Measurements from ENCODE around the gene PHACTR1.
"Not testable (repeated sequence)": the region's sequence is repeated elsewhere in the genome, so short reads cannot be mapped to it uniquely, and the experiment has no call there.

Gene PHACTR1

DNA sequence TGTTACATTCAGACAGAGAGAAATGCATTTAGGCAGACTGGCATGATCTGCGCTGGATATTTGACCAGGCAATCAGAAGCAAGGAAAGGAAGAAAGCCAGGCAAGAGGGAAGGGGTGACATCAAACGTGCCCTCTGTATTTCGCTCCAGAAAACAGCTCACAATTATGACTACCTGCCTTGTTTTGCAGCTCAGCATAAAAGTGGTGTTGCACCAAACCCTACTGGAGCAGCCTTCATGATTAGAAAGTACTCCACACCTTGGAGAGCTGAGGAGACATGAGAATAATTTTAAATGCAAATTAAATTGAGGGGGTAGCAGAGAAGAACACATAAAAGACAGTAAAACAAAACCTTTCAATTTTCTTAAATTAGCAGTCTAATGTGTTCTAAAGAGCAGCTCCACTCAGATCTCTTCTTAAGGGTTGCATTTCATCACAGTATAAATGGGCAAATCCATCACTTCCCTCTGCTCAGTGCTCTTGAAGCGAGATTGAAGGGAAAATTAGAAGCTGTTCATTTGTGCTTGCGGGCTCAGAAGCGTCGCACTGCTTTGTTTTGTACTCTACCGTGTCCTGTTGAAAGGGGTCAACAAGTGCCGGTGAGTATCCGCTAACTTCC is at the start of gene PHACTR1:
PHACTR1 (plus strand) TSS at position 470 of the 619 bp plus-strand sequence.
- no peak for DNase-seq (ENCODE audit: low read depth)

DNA sequence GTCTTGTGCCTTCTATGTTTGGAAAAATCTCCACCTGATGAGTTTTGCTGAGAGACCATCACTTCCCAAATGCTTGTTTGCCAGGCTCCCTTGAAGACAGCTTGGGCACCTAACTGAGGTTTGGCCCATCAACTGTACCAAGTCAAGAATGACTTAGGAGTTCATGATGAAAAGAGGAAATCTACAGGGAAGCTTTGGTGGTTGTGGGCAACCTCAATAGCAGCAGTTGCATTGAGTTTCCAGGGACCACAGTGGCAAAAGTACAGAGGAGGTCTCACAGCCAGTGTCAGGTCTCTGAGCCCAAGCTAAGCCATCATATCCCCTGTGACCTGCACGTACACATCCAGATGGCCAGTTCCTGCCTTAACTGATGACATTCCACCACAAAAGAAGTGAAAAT is 49.7 kb upstream of the PHACTR1 start:
- DNase-seq (ENCODE audit: low read depth), result no peak

DNA sequence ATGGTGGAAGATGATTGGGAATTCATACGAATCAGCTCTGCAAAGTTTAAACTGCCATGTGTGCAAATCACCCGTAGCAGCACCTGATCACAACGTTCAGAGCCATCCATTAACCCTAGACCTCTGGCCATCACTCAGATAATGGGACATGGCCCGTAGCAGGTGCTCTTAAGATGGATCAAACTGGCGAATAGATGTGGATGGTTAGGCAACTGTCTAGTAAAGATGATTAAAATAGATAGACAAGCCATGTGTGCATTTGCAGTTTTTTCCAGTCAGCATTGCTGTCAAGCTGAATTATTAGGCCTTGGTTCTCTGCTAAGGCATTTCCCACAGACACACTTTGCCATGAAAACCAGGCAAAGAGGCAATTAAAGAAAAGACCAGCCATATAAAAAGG is 40.6 kb upstream of the PHACTR1 start:
- no peak for DNase-seq (ENCODE audit: low read depth)

DNA sequence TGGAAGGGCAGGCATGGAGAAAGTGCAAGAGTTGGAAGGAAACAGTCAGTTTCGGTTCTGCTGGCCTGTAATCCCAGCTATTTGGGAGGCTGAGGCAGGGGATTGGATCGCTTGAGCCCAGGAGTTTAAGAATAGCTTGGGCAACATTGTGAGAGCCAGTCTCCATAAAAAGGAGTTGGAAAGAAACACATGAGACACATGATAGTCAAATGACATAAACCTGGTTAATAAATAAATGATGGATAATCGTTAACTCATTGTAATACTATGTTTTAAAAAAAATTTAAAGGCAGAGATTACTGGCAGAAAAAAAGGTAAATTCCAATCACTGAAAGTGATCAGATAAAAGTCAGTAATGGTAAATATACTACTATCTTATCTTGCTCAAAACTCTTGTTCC is 37.2 kb upstream of the PHACTR1 start:
- no peak for DNase-seq (ENCODE audit: low read depth)

DNA sequence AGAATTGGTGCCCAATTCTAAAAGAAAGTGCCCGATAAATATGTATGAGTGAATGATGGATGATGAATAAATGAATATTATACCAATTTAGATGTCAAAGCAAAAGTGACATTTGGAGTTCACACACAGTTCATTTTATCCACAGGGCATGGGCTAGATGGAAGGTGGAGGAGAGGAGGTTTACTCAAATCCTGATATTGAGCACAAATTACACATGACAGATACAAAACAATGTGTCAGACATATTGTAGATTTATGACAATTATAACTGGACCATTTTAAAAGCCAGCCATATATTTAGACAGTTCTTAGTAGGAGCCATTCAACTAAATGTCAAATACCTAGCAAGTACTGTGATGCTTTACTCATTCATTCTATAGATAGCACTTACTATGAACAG is 23.4 kb upstream of the PHACTR1 start:
- no peak for DNase-seq (ENCODE audit: low read depth)

DNA sequence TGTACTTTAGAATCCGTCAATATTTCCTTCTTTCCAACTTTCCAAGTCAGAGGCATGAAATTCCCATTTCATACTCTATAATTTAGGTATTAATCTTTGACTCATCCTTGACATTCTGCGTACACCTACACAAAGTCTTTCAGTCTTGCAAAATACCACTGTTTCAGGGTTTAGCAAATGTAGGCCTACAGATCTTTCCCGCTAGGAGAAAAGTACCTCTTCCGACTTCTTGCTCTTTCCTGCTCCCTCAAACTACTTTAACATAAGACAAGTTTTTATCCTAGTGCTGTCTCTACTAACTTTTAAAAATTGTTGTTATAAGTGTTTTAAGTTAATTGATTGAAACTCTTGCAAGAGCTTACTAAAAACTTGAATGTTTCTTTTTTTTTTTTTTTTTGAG is 18.3 kb upstream of the PHACTR1 start:
- DNase-seq (ENCODE audit: low read depth), result no peak

DNA sequence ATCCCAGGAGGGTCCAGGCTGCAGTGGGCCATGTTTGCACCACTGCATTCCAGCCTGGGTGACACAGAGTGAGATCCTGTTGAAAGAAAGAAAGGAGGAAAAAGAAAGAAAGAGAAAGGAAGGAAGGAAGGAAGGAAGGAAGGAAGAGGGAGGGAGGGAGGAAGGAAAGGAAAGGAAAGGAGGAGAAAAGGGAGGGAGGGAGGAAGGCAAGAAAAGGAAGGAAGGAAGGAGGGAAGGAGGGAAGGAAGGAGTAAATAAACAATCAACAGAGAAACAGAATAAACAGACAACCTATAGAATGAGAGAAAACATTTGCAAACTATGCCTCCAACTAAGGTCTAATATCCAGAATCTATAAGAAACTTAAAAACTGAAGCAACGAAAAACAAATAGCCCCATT is 11.6 kb upstream of the PHACTR1 start:
- no peak for DNase-seq (ENCODE audit: low read depth)

DNA sequence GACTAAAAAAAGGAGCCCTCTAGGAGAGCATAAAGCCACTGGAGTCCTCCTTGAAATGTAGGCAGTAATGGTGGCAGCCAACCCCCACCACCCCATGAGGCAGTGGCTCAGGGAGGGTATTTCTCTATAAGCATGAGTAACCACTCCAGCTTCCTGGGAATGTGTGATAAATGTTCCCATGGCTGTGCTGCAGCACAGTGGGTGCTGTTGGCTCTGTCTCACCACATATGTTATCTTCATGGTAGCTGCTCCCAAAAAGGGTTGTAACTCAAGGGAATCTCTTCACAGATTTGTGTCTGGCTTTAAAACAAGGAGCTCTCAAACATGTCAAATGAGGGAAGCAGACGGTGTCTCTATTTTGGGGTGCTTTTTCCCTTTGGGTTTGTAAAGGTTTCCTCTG is 7.5 kb upstream of the PHACTR1 start:
- peak; percentile 26 for DNase-seq (ENCODE audit: low read depth)

DNA sequence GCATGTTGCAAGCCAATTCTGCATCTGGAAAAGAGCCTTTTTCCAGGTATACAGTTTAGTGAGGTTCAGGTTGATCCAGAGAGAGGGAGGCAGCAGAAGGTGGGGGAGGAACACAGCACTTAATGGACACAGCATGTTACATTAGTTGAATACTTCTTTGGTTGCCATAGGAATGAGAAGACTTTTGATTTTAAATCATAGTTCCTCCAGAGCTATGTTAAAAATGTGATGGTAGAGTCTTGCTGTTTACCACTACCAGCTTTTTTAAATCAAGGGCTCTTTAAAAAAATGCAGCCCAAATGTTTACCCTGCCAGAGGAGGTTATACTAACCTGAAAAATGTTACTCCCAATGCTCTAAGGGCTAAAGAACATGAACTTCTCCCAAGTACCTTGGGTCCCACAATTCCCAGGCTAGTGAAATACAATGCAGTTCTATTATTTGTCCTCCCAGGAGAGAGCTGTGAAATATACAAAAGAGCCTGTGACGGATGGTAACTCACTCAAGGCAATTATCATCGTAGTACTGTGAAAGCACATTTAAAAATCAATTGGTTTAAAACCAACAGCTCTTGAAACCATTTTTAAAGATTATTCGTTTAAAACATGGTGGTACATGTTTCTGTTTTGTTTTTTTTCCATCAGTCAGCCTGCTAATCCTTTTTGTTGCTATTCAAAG is 6.9 kb upstream of the PHACTR1 start:
- DNase-seq (ENCODE audit: low read depth), result no peak

DNA sequence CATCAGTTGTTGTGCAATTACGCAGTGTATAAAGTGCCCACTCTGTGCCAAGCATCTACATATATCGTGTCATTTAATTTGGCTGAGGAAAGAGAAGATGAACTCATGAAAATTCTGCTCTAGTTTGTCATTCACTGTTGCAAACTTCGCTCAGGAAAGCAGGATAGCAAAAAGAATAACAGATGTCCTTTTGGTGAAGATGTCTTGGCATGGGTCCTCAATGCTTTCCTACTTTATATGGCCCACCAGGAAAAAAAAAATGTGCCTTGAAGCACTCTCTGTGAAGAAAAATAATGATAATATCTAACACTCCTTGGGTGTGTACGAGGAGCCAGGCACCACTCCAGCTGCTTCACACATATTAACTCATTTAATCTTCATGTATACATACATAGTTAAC is 5.6 kb upstream of the PHACTR1 start:
- DNase-seq (ENCODE audit: low read depth), result no peak

DNA sequence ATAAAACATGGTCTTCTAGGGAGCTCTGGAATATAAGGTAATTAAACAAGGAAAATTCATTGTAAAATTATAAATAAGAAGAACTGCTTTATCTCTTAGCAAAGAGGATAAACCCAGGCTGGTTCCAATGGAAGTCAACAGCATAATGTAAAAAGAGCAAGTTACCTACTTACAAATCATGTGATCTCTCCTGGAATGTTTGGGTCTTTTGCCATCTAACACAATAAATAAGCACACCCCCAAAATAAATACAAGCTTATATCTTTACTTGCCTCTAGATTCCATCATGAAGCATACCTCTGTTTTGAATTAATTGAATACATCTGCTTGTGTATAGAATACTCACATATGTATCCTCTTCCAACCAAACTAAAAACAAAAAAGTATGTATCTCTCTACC is 2.5 kb upstream of the PHACTR1 start:
- no peak for DNase-seq (ENCODE audit: low read depth)

DNA sequence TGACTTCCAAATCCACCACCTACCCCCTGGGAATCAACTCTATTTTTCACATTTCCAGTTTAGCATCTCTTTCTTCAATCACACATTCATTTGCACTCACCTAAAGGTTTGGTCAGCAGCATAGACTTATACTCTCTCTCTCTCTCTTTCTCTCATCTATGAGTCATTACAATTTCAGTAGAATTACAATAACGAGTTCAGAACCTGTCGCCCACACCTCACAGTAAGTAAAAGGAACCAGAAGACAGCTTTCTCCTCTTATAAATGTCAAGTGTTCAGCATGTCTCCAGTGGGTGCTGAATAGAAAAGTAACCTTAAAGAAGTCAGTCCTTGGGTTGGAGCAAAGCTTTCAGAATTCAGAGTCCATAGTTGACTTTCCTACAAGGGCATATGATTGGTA is 1.1 kb upstream of the PHACTR1 start:
- DNase-seq (ENCODE audit: low read depth), result no peak

DNA sequence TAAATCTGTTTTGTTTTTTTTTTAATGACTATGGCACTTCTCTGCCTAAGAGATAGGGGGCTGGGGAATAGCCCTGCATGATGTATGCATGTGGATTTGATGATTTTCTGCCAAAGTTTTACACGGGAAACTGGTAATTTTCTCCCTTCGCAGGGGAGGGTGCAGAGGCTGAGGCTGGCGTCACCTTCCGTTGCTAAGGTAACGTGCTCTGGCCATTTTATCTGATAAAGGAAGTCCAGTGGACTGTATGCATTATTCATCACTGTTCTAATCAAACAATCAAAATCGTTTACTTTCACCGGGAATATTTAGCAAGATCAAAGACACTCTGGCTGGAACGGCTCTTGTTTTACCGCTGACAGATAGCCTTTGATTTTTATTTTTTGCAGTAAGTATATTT is 789 bp downstream of the PHACTR1 start:
- DNase-seq (ENCODE audit: low read depth), result no peak

DNA sequence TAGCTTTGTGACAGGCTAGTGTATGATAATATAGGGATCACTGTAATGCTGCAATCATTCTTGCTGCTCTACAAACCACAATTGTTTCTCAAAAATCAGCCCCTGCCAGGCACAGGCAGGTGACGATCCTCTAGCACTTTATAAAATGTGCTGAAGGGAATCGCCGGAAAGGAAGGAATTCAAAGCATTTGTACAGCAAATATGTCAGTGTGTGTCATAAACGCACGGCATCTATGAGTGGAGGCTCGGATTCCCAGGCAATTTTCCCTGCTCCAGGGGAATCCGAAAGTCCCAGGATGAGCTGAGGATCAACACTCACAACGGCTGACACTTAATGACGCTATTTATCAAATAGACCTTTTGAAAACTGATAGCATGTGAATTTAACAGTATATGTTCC is 1.4 kb downstream of the PHACTR1 start:
- peak; percentile 14 for DNase-seq (ENCODE audit: low read depth)

DNA sequence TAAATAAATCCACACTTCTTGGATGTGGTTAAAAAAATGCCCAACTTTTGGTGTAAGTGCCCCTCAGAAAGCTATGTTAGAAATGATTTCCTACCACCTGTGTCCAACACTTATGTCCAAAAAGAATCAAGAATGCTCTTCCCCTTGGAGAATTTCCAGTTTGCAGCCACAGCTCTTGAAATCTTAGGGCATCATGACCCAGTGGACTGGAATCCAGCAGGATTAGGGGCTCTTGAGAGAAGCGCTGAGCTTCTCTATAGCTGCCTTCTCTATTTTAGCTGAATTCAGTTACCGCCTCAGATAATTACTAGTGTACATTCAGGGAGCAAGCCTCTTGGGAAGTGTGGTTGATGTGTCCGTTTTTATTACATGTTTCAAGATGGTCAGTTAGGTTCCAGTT is 2.5 kb downstream of the PHACTR1 start:
- DNase-seq (ENCODE audit: low read depth), result no peak

DNA sequence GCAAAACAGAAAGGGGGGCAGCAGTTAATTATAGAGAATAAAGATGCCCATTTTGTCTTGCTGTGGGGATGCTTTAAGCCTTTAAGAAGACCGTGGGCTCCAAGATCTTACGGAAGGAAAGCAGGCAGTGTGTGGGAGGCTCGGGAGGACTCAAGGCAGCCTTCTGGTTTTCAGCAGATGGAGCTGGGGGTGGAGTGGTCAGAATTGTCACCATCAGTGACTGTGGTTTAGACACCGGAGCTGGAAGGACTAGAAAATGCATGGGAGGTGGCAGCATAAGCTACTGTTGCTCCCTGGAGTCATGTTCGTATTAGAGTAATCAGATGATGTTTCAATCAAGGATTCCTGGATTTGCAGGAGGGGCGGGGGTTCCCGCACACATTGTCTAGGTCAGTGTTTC is 3.7 kb downstream of the PHACTR1 start:
- DNase-seq (ENCODE audit: low read depth), result no peak

DNA sequence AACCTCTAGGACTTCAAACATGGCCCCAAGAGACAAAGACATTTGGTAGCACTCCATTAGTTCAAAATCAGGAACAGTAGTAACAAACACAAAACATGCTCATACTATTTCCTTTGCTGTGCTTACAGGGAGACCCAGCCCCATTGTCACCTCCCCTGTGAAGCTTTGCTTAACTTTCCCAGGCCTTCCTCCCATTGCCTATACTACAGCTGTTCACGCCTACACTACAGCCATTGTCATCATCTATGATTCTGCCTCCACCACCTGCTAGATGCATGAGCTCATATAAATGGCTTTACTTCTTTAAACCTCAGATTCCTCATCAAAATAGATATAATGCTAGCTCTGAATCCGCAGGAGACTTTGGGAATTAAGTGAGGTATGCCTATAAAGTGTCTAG is 8.7 kb downstream of the PHACTR1 start:
- no peak for DNase-seq (ENCODE audit: low read depth)

DNA sequence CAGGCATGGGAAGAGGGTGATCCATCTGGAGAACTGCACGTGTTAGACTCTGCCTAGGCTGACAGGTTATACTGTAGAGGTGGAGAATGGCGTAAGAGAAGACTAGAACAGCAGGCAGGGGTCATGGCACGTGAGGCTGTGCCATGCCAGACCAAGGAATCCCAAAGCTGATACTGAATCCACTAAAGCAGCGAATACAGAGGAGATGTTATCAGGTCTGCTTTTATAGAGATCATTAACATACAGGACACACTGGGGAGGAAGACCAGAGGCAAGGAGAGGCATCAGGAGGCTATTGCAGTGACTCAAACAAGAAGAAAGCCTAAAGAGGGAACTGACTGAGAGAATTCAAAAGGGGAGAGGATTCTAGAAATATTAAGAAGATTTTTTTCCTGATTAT is 12.9 kb downstream of the PHACTR1 start:
- no peak for DNase-seq (ENCODE audit: low read depth)

DNA sequence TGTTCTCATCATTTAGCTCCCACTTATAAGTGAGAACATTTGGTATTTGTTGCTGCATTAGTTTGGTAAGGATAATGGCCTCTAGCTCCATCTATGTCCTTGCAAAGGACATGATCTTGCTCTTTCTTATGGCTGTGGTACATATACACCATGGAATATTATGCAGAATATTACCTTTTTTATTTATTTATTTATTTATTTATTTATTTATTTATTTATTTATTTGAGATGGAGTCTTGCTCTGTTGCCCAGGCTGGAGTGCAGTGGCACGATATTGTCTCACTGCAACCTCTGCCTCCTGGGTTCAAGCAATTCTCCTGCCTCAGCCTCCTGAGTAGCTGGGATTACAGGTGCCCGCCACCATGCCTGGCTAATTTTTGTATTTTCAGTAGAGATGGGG is 14.2 kb downstream of the PHACTR1 start:
- not testable (repeated sequence) for DNase-seq (ENCODE audit: low read depth)

DNA sequence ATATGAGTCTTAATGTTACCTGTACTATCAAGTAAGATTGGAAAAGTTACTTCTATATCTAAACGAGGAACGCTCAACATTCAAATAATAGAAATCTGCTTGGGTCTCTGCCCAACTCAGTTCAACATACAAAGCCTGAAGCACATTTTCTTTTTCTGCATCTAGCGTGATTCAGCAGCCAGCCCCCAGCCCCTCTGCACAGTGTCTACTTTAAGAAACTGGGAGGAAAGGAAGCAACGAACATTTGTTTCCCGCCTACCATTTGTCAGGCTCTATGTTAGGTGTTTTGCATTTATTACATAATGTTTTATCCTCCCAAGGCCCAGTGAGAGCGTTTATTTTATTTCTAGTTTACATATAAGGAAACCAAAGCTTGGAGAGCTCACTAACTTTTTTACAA is 17.3 kb downstream of the PHACTR1 start:
- DNase-seq (ENCODE audit: low read depth), result no peak

DNA sequence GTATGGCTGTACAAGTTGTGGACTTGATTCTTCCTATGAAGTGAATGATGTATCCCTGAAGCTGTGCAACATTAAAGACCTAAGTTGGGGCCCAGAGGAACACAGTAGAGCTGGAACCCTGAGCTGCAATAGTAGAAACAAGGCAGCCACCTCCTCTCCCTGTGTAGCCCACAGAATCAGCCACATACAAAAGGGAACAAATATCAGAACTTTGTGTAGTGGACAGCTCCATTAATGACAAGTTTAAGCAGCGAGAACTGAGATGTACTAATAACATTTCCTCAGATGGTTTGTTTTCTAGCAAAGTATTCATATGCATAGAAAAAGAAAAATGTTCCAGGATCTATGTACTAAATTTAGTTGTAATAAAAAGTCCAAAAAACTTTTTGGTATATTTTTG is 19.2 kb downstream of the PHACTR1 start:
- no peak for DNase-seq (ENCODE audit: low read depth)

DNA sequence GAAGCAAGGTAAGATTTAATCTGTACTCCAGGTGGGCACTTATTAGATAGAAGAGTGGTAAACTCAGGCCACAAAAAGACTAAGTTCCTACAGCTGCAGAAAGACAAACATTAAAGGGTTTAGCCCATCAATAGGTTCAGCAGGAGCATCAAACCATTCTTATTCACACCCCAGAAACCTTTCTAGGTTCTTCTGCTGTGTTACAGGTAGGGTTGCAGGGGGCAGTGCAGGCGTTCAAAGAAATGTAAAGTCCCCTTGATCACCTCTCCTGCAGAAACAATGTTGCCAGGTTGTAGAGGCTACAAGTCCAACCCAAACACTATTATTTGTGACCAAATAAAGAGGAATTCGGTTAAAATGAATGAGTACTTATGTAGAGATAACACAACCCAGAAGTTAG is 31.8 kb downstream of the PHACTR1 start:
- DNase-seq (ENCODE audit: low read depth), result no peak

DNA sequence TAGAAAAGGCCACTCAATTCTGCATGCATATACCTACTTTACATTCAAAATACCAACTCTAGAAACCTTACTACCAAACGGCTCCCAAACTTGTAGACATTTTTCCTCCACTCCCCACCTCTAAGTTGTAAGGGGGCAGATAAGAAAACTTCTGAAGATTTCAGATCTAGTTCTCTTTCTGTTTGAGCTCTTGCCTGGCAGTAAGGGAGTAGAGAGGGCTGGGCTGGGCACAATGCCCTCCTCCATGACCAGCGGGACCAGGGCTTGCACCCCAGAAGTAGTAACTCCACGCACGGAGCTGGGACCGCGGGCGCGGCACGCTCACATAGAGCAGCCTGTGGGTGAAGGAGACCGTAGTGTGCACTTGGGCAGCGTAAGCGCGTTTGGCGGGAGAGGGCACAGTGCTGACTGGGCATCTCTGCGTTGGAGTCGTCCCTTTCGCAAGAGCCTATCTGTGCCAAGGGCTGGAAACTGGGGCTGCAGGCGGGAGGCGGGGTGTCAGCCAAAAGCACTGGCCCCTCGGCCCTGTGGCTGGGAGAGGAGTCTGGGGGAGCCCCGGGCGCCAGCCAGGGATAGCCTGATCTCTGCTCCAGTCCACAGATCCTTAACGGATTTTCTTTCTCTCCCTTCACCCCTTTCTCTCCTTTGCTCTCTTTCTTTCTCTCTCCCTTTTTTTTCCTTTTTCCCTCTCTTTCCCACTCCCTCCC is 32.4 kb downstream of the PHACTR1 start:
- DNase-seq (ENCODE audit: low read depth), result no peak
